WTC11 (cell line): ENCODE data around the gene CREG2. TPM values are rescaled to one million over a fixed set of nuclear protein-coding genes. Genes with fewer than 3 reads are reported as not detected.

Experiments
- ATAC-seq: fragments of 200-7000 bp; cut with Tn5 transposase; 2 replicates; pipeline ENCODE4 v1.10.0; 2021; ENCODE audit warnings: mild to moderate bottlenecking, moderate library complexity
- CTCF ChIA-PET: fragments of 300-600 bp; sonication (Branson Sonifier 250); formaldehyde crosslinking; loops from one replicate; lab custom pipeline; 2021; ENCODE audit warnings: antibody characterized with exemption; lab: Charles Lee
- POLR2A ChIA-PET: fragments of 350-600 bp; sonication (Branson Sonifier 250); formaldehyde crosslinking; loops from one replicate; lab custom pipeline; 2021; ENCODE audit warnings: antibody characterized with exemption; lab: Charles Lee
- DNase-seq: peaks from one replicate; pipeline ENCODE4 v3.0.0; 2021; ENCODE audit warnings: low spot score
- H3K27ac Mint-ChIP-seq: 2 replicates; pipeline ENCODE4 v1.8.0; 2021; ENCODE audit warnings: mixed read lengths
- H3K27me3 Mint-ChIP-seq: 2 replicates; pipeline ENCODE4 v1.8.0; 2021; ENCODE audit warnings: low read depth, mild to moderate bottlenecking, moderate library complexity, mixed read lengths
- H3K36me3 Mint-ChIP-seq: 2 replicates; pipeline ENCODE4 v1.8.0; 2021; ENCODE audit warnings: mixed read lengths
- H3K4me1 Mint-ChIP-seq: 2 replicates; pipeline ENCODE4 v1.8.0; 2022; ENCODE audit warnings: mixed read lengths
- H3K4me3 Mint-ChIP-seq: 2 replicates; pipeline ENCODE4 v1.8.0; 2021; ENCODE audit warnings: mild to moderate bottlenecking, moderate library complexity, mixed read lengths
- H3K9me3 Mint-ChIP-seq: 2 replicates; pipeline ENCODE4 v1.8.0; 2021; ENCODE audit warnings: mixed read lengths
- E2F4 ChIP-seq: sonication (generic); formaldehyde crosslinking; IDR thresholded peaks from 2 replicates; pipeline ENCODE4 v1.8.1; 2022; ENCODE audit warnings: low read depth, mild to moderate bottlenecking, moderate library complexity, missing genetic modification reagents, borderline replicate concordance
- FOXJ3 ChIP-seq: sonication (generic); formaldehyde crosslinking; IDR thresholded peaks from 2 replicates; pipeline ENCODE4 v1.9.0; 2021; ENCODE audit warnings: missing genetic modification reagents, mild to moderate bottlenecking, borderline replicate concordance
- FOXP1 ChIP-seq: sonication (generic); formaldehyde crosslinking; IDR thresholded peaks from 2 replicates; pipeline ENCODE4 v1.8.0; 2022; ENCODE audit warnings: missing genetic modification reagents, mild to moderate bottlenecking, moderate library complexity, borderline replicate concordance
- HMGXB4 ChIP-seq: sonication (generic); formaldehyde crosslinking; IDR thresholded peaks from 2 replicates; pipeline ENCODE4 v1.8.1; 2023; ENCODE audit warnings: mild to moderate bottlenecking, moderate library complexity, missing genetic modification reagents
- IRF1 ChIP-seq: sonication (generic); formaldehyde crosslinking; IDR thresholded peaks from 2 replicates; pipeline ENCODE4 v1.8.0; 2023; ENCODE audit warnings: missing genetic modification reagents
- KAT7 ChIP-seq: sonication (generic); formaldehyde crosslinking; IDR thresholded peaks from 2 replicates; pipeline ENCODE4 v1.8.1; 2023; ENCODE audit warnings: missing genetic modification reagents, mild to moderate bottlenecking, borderline replicate concordance
- NFE2L1 ChIP-seq: sonication (generic); formaldehyde crosslinking; IDR thresholded peaks from 2 replicates; pipeline ENCODE4 v1.8.1; 2023; ENCODE audit warnings: missing genetic modification reagents
- NR2C2 ChIP-seq: sonication (generic); formaldehyde crosslinking; IDR thresholded peaks from 2 replicates; pipeline ENCODE4 v1.8.0; 2022; ENCODE audit warnings: mild to moderate bottlenecking, missing genetic modification reagents
- OVOL2 ChIP-seq: fragments of 250-450 bp; sonication (Bioruptor Pico); IDR thresholded peaks from 2 replicates; pipeline ENCODE4 v1.9.0; 2021; ENCODE audit warnings: mild to moderate bottlenecking, borderline replicate concordance
- STAT6 ChIP-seq: sonication (generic); formaldehyde crosslinking; conservative IDR thresholded peaks from 2 replicates; pipeline ENCODE4 v1.8.1; 2023; ENCODE audit warnings: mild to moderate bottlenecking, low read depth, missing genetic modification reagents, moderate library complexity
- TEAD1 ChIP-seq: sonication (generic); formaldehyde crosslinking; IDR thresholded peaks from 2 replicates; pipeline ENCODE4 v1.8.0; 2022; ENCODE audit warnings: mild to moderate bottlenecking, missing genetic modification reagents
- TEAD4 ChIP-seq: sonication (generic); formaldehyde crosslinking; IDR thresholded peaks from 2 replicates; pipeline ENCODE4 v1.8.0; 2022; ENCODE audit warnings: mild to moderate bottlenecking, missing genetic modification reagents
- USF1 ChIP-seq: sonication (generic); formaldehyde crosslinking; IDR thresholded peaks from 2 replicates; pipeline ENCODE4 v1.8.0; 2022; ENCODE audit warnings: mild to moderate bottlenecking, missing genetic modification reagents
- ZMAT4 ChIP-seq: fragments of 250-450 bp; sonication (Bioruptor Pico); IDR thresholded peaks from 2 replicates; pipeline ENCODE4 v1.9.0; 2021; ENCODE audit warnings: mild to moderate bottlenecking
- ZNF219 ChIP-seq: sonication (generic); formaldehyde crosslinking; IDR thresholded peaks from 2 replicates; pipeline ENCODE4 v1.8.0; 2023; ENCODE audit warnings: missing genetic modification reagents, mild to moderate bottlenecking, borderline replicate concordance
- total RNA-seq: library from RNA; stranded (reverse); gene quantifications from 3 replicates; pipeline ENCODE4 v1.2.3, GENCODE V29; 2021
- TF ChIP-seq, protein P1 (sequence below): sonication (generic); formaldehyde crosslinking; IDR thresholded peaks from 2 replicates; pipeline ENCODE4 v1.8.0; 2022; ENCODE audit warnings: missing genetic modification reagents
- TF ChIP-seq, protein P2 (sequence below): sonication (generic); formaldehyde crosslinking; IDR thresholded peaks from 2 replicates; pipeline ENCODE4 v1.8.1; 2022; ENCODE audit warnings: mild to moderate bottlenecking, missing genetic modification reagents, moderate library complexity, borderline replicate concordance

CREG2 gene
- total RNA-seq, 1 experiment from 2014 or later = 1.6 TPM

- Mint-ChIP-seq H3K27ac (no peak overlapping the region), H3K27me3 (no peaks in the 10 kb centered on the region; the same call in 1 of the 2 replicates), H3K9me3 (no peaks in the 10 kb centered on the region), H3K4me3 (no peak overlapping the region), H3K4me1 (peaks cover 35% of the 10 kb centered on the region), H3K36me3 (no peaks in the 10 kb centered on the region)
- DNase-seq = no peak
- ChIA-PET POLR2A (no interaction called here), CTCF (no interaction called here)
- ATAC-seq = no peak
- TF ChIP-seq NR2C2 (CRISPR knock-in tag) (no peak), TEAD4 (no peak), FOXP1 (CRISPR knock-in tag) (no peak), E2F4 (no peak), ZNF219 (CRISPR knock-in tag) (no peak), TEAD1 (CRISPR knock-in tag) (no peak), FOXJ3 (CRISPR knock-in tag) (no peak), KAT7 (no peak), OVOL2 (CRISPR knock-in tag) (no peak), NFE2L1 (CRISPR knock-in tag) (no peak)
- TF ChIP-seq, protein P1, sequence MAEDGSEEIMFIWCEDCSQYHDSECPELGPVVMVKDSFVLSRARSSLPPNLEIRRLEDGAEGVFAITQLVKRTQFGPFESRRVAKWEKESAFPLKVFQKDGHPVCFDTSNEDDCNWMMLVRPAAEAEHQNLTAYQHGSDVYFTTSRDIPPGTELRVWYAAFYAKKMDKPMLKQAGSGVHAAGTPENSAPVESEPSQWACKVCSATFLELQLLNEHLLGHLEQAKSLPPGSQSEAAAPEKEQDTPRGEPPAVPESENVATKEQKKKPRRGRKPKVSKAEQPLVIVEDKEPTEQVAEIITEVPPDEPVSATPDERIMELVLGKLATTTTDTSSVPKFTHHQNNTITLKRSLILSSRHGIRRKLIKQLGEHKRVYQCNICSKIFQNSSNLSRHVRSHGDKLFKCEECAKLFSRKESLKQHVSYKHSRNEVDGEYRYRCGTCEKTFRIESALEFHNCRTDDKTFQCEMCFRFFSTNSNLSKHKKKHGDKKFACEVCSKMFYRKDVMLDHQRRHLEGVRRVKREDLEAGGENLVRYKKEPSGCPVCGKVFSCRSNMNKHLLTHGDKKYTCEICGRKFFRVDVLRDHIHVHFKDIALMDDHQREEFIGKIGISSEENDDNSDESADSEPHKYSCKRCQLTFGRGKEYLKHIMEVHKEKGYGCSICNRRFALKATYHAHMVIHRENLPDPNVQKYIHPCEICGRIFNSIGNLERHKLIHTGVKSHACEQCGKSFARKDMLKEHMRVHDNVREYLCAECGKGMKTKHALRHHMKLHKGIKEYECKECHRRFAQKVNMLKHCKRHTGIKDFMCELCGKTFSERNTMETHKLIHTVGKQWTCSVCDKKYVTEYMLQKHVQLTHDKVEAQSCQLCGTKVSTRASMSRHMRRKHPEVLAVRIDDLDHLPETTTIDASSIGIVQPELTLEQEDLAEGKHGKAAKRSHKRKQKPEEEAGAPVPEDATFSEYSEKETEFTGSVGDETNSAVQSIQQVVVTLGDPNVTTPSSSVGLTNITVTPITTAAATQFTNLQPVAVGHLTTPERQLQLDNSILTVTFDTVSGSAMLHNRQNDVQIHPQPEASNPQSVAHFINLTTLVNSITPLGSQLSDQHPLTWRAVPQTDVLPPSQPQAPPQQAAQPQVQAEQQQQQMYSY = no peak
Observed at GRCh38 chr2:101356521-101356920, 30.8 kb downstream of the CREG2 start.

GRCh38 chr2:101356055-101356454 is 31.2 kb downstream of the CREG2 start:
- Mint-ChIP-seq H3K36me3 (no peaks in the 10 kb centered on the region), H3K27me3 (no peaks in the 10 kb centered on the region; the same call in 1 of the 2 replicates), H3K9me3 (no peaks in the 10 kb centered on the region), H3K27ac (no peak overlapping the region), H3K4me1 (peaks cover 30% of the 10 kb centered on the region), H3K4me3 (no peak overlapping the region)
- no peak for TF ChIP-seq HMGXB4 (CRISPR knock-in tag)
- TF ChIP-seq USF1 = no peak
- TF ChIP-seq ZMAT4 = no peak
- CTCF ChIA-PET = interaction anchor here (1.2 kb wide), 1 partner anchor 54 kb away, joined by 4 read pairs; no protein-coding TSS in a partner anchor
- POLR2A ChIA-PET = no interaction called here
- DNase-seq = no peak
- no peak for ATAC-seq

DNA sequence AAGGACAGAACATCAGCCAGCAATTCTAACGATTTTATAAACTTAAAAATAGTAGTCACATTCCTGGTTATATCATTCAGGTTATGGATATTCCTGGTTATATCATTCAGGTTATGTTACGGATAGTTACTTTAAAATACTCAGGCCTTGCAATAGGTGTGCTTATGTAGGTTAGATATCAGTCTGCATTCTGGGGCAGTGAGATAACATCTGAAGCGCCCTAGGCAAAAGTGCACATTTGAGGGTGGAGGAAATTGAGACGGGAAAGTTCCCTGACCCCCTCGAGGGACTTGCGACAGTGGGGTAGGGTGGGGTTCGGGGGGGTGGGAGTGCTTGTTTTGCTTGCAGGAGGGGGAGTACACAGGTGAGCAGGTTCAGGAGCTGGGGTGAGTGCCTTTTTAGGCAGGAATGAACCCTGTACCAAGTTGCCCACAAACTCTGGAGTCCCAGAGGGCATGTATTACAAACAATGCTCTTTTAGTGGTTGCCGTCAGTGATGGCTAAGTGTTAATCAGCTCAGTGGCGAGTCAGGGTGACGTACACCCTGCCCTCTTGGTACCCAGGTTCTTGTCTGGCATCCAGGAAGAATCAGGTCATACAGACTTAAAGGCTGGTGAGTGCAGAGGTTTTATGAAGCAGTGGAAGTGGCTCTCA is 31.8 kb downstream of the CREG2 start:
- no peaks in the 10 kb centered on the region for H3K9me3 Mint-ChIP-seq
- ATAC-seq = no peak
- CTCF ChIA-PET = interaction anchor here (1.2 to 2.3 kb wide), 3 partner anchors 14 to 54 kb away, joined by 4 to 19 read pairs (median 8); partner anchors contain the start of gene CREG2

More for the DNA sequence above, 31.8 kb downstream of the CREG2 start:
- no peak overlapping the region for H3K27ac Mint-ChIP-seq
- H3K4me1 Mint-ChIP-seq = peaks cover 26% of the 10 kb centered on the region
- POLR2A ChIA-PET = no interaction called here
- no peaks in the 10 kb centered on the region; the same call in 1 of the 2 replicates for H3K27me3 Mint-ChIP-seq
- H3K36me3 Mint-ChIP-seq = no peaks in the 10 kb centered on the region
- DNase-seq = no peak
- TF ChIP-seq, protein P2, sequence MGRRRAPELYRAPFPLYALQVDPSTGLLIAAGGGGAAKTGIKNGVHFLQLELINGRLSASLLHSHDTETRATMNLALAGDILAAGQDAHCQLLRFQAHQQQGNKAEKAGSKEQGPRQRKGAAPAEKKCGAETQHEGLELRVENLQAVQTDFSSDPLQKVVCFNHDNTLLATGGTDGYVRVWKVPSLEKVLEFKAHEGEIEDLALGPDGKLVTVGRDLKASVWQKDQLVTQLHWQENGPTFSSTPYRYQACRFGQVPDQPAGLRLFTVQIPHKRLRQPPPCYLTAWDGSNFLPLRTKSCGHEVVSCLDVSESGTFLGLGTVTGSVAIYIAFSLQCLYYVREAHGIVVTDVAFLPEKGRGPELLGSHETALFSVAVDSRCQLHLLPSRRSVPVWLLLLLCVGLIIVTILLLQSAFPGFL (CRISPR knock-in tag) = no peak
- no peak for TF ChIP-seq STAT6
- TF ChIP-seq IRF1 (CRISPR knock-in tag) = no peak
- H3K4me3 Mint-ChIP-seq = no peak overlapping the region
